Panc1 (cell line): ENCODE measurements around the gene KRTCAP2. TPM values are rescaled to one million over a fixed set of nuclear protein-coding genes. Genes with fewer than 3 reads are reported as not detected.

Experiments used
- ATAC-seq: fragments of 200-7000 bp; cut with Tn5 transposase; 2 replicates; pipeline ENCODE4 v1.9.1; 2020; ENCODE audit warnings: mild to moderate bottlenecking, moderate library complexity
- BruUV-seq: library from RNA; stranded (reverse); fragments of 400-500 nt; replicated peaks from 2 replicates; lab custom pipeline; 2021; lab: Mats Ljungman, UMichigan
- CTCF ChIA-PET: fragments of 300-600 bp; sonication (Branson Sonifier 250); formaldehyde crosslinking; loops from one replicate; lab custom pipeline; 2022; ENCODE audit warnings: antibody characterized with exemption; lab: Charles Lee
- POLR2A ChIA-PET: fragments of 300-600 bp; sonication (Branson Sonifier 250); formaldehyde crosslinking; loops from one replicate; lab custom pipeline; 2022; ENCODE audit warnings: antibody characterized with exemption; lab: Charles Lee
- DNase-seq: peaks from one replicate; pipeline ENCODE4 v3.0.0-alpha.2; 2010; ENCODE audit warnings: low read depth, low spot score
- H3K27ac ChIP-seq: 2 replicates; pipeline ENCODE4 v1.5.1; 2011; ENCODE audit warnings: mild to moderate bottlenecking, low read length, inconsistent platforms
- H3K27me3 ChIP-seq: fragments of 200-500 bp; sonication (Bioruptor generic); 2 replicates; pipeline ENCODE4 v1.6.0; 2014; ENCODE audit warnings: low read length, inconsistent platforms; ENCODE audit not compliant: control insufficient read depth, insufficient read depth
- H3K36me3 ChIP-seq: fragments of 200-500 bp; sonication (Bioruptor generic); 2 replicates; pipeline ENCODE4 v1.5.1; 2014; ENCODE audit warnings: inconsistent platforms, mild to moderate bottlenecking, low read length, moderate library complexity; ENCODE audit not compliant: control insufficient read depth, insufficient read depth
- H3K4me1 ChIP-seq: 2 replicates; pipeline ENCODE4 v1.5.1; 2011; ENCODE audit warnings: inconsistent platforms, mild to moderate bottlenecking, low read length, moderate library complexity; ENCODE audit not compliant: control insufficient read depth, insufficient read depth
- H3K4me3 ChIP-seq, 2 experiments: 2 replicates each; pipeline ENCODE4 v1.5.1; 2011 to 2012; ENCODE audit warnings: low read depth in 2 of 2, low read length in 2 of 2, mild to moderate bottlenecking in 2 of 2, inconsistent platforms in 1 of 2, moderate library complexity in 1 of 2
- H3K9me3 ChIP-seq: fragments of 200-500 bp; sonication (Bioruptor generic); 2 replicates; pipeline ENCODE4 v1.5.1; 2014; ENCODE audit warnings: low read depth, mild to moderate bottlenecking, inconsistent platforms, low read length, moderate library complexity; ENCODE audit not compliant: control insufficient read depth, insufficient read depth
- CTCF ChIP-seq: fragments of 450-650 bp; IDR thresholded peaks from 2 replicates; pipeline ENCODE4 v1.5.1; 2017; ENCODE audit warnings: mild to moderate bottlenecking
- POLR2AphosphoS5 ChIP-seq: IDR thresholded peaks from 2 replicates; pipeline ENCODE4 v1.6.1; 2012; ENCODE audit warnings: mild to moderate bottlenecking, low read depth, low read length, moderate library complexity
- REST ChIP-seq, 2 experiments: IDR thresholded peaks; 2 replicates each; pipeline ENCODE4 v1.6.1; 2011 to 2012; ENCODE audit warnings: low read depth in 2 of 2, control low read depth in 1 of 2, low read length in 1 of 2, mild to moderate bottlenecking in 1 of 2, moderate library complexity in 1 of 2; ENCODE audit not compliant: insufficient read depth in 1 of 2
- SIN3A ChIP-seq: IDR thresholded peaks from 2 replicates; pipeline ENCODE4 v1.6.1; 2012; ENCODE audit warnings: low read depth, mild to moderate bottlenecking, low read length, moderate library complexity, borderline replicate concordance; ENCODE audit not compliant: insufficient read depth
- TCF7L2 ChIP-seq: IDR thresholded peaks from 2 replicates; pipeline ENCODE4 v1.6.1; 2011; ENCODE audit warnings: mild to moderate bottlenecking, low read depth, low read length, inconsistent platforms
- in situ Hi-C: cut with HindIII; loops from 2 replicates; pipeline ENCODE4 v1.10.0; 2016; ENCODE audit warnings: low sequenced_read_pairs, low pct_unique_long_range_greater_than_20kb
- intact Hi-C: fragments of 100-400 bp; cut with micrococcal nuclease; formaldehyde crosslinking; loops from one replicate; pipeline ENCODE4 v1.10.0; 2022; ENCODE audit not compliant: unreplicated experiment
- total RNA-seq: library from RNA; stranded (reverse); gene quantifications from one replicate; pipeline ENCODE4 v1.2.1, GENCODE V29; 2021; ENCODE audit not compliant: unreplicated experiment

Gene KRTCAP2
- total RNA-seq, 1 experiment from 2014 or later, result 155 TPM

- BruUV-seq, result no TSS peak
- Histone ChIP-seq H3K4me1 (peaks cover 10% of the 10 kb centered on the region), H3K36me3 (no peaks in the 10 kb centered on the region), H3K4me3 (no peak overlapping the region), H3K27ac (no peak overlapping the region), H3K27me3 (no peaks in the 10 kb centered on the region), H3K9me3 (no peaks in the 10 kb centered on the region)
- POLR2A ChIA-PET, result no interaction called here
- TF ChIP-seq POLR2AphosphoS5, result no peak
- no peak for TF ChIP-seq CTCF
- no peak for TF ChIP-seq SIN3A
- TF ChIP-seq TCF7L2, result no peak
- TF ChIP-seq REST (IDR thresholded peaks at IDR 0.05; ENCODE audit: insufficient read depth in 1 of 2, low read depth in 2 of 2, low read length in 1 of 2), result no peak
- ATAC-seq (no peak), DNase-seq (no peak)
- intact Hi-C loops, result no loop called here
- CTCF ChIA-PET, result interaction anchor here (0.6 kb wide), 1 partner anchor 166 kb away, joined by 4 read pairs; no protein-coding TSS in a partner anchor
- in situ Hi-C loops, result no loop called here
These were observed 15.2 kb upstream of the KRTCAP2 start for GRCh38 chr1:155188268-155188667.

- intact Hi-C loops (no loop called here), in situ Hi-C loops (no loop called here)
- CTCF ChIA-PET, result no interaction called here
- DNase-seq (no peak), ATAC-seq (peak; percentile 33; the same call in 1 of the 2 replicates)
- no peak for TF ChIP-seq CTCF
- no peak for TF ChIP-seq TCF7L2
- TF ChIP-seq SIN3A, result no peak
- no peak for TF ChIP-seq POLR2AphosphoS5
- TF ChIP-seq REST (IDR thresholded peaks at IDR 0.05; ENCODE audit: insufficient read depth in 1 of 2, low read depth in 2 of 2, low read length in 1 of 2), result no peak
- no peaks in the 10 kb centered on the region for H3K36me3 ChIP-seq
- H3K4me3 ChIP-seq, result no peak overlapping the region
- POLR2A ChIA-PET, result no interaction called here
- TSS peak; percentile 97 for BruUV-seq
- no peaks in the 10 kb centered on the region for H3K9me3 ChIP-seq
- peaks cover 3% of the 10 kb centered on the region for H3K4me1 ChIP-seq
- H3K27ac ChIP-seq, result no peak overlapping the region
- H3K27me3 ChIP-seq, result no peaks in the 10 kb centered on the region
These were observed 14.4 kb upstream of the KRTCAP2 start for GRCh38 chr1:155187456-155187891.
